ENCODE measurements around the gene RGS6. TPM values are rescaled to one million over a fixed set of nuclear protein-coding genes. Genes with fewer than 3 reads are reported as not detected.
A peak's percentile ranks its signal among the peaks of the same experiment; 100 is the strongest.
"Not testable (repeated sequence)": the region's sequence is repeated elsewhere in the genome, so short reads cannot be mapped to it uniquely, and the experiment has no call there.

Gene RGS6
- total RNA-seq, 1 experiment from 2014 or later, result not detected

DNA sequence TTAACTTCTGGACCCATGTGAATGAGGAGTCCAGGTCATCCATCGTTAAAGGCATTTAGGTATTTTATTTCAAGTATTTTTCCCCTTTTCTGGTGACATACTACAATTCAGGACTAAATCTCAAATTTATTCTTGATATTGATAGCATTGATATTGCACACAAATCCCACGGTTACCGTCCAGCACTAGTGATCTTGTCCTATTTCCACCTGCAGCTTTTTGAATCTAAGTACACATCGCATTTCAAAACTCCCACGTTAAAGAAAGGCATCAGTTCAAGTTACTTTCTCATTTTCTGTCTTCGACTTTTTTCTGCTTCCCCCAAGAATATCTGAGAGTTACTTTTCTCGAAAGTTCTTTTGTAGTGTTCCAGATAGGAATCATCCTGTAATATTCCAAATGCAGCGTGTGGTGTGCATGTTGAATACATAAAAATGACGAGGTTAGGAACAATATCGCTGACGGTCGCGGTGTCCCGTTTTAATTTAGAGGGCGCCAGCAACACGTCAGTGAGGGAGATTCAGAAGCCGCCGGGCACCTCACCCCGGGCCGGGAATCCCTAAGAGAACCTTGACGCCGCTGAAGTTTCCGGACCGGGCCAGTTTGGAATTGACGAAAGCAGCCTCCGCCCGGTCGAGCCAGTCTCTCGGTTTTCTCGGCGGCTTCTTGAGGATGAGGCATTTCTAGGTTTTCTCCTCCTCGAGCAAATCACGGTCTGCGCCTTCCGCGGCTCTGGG is 569 bp upstream of the RGS6 start:
- no peak overlapping the region for H3K27ac ChIP-seq (ENCODE audit: low read length)
- no peaks in the 10 kb centered on the region for H4K20me1 ChIP-seq (ENCODE audit: low read length)
- H2AFZ ChIP-seq (ENCODE audit: low read length), result peak overlapping the region; percentile 52; the same call in 1 of the 2 replicates
- peak; percentile 57 for ATAC-seq
- H3K9me2 ChIP-seq (replicated peaks; ENCODE audit: low read length), result no peaks in the 10 kb centered on the region
- H3K9ac ChIP-seq (ENCODE audit: low read length), result no peak overlapping the region
- POLR2A ChIA-PET (ENCODE audit: unreplicated experiment), result no interaction called here
- H3K79me2 ChIP-seq (ENCODE audit: low read length), result no peaks in the 10 kb centered on the region
- peak overlapping the region; percentile 76 for H3K4me2 ChIP-seq (ENCODE audit: low read length)
- intact Hi-C loops (cut with micrococcal nuclease), result loop anchor here (2.0 kb wide), 1 partner anchor 361 kb away; no protein-coding TSS in a partner anchor
- TF ChIP-seq, protein P1, sequence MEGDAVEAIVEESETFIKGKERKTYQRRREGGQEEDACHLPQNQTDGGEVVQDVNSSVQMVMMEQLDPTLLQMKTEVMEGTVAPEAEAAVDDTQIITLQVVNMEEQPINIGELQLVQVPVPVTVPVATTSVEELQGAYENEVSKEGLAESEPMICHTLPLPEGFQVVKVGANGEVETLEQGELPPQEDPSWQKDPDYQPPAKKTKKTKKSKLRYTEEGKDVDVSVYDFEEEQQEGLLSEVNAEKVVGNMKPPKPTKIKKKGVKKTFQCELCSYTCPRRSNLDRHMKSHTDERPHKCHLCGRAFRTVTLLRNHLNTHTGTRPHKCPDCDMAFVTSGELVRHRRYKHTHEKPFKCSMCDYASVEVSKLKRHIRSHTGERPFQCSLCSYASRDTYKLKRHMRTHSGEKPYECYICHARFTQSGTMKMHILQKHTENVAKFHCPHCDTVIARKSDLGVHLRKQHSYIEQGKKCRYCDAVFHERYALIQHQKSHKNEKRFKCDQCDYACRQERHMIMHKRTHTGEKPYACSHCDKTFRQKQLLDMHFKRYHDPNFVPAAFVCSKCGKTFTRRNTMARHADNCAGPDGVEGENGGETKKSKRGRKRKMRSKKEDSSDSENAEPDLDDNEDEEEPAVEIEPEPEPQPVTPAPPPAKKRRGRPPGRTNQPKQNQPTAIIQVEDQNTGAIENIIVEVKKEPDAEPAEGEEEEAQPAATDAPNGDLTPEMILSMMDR (conservative IDR thresholded peaks at IDR 0.05; ENCODE audit: low read depth, low read length), result 0 out of 2 replicates have a peak, but pooled peaks have one; percentile 28
- TF ChIP-seq EZH2phosphoT487 (IDR thresholded peaks at IDR 0.05; ENCODE audit: borderline replicate concordance, low read length), result no peak
- no peaks in the 10 kb centered on the region for H3F3A ChIP-seq (ENCODE audit: low read length, unreplicated experiment)
- no peak for DNase-seq
- H3K36me3 ChIP-seq (ENCODE audit: low read depth, low read length), result no peaks in the 10 kb centered on the region
- peak overlapping the region; percentile 25 for H3K4me3 ChIP-seq (ENCODE audit: low read length)
- no TSS peak for BruUV-seq (replicated peaks)
- H3K27me3 ChIP-seq (ENCODE audit: low read length), result peaks cover 74% of the 10 kb centered on the region
- H3K9me3 ChIP-seq (ENCODE audit: low read length), result no peaks in the 10 kb centered on the region
- H3K4me1 ChIP-seq (ENCODE audit: insufficient read depth, low read length), result peaks cover 5% of the 10 kb centered on the region; the same call in 1 of the 2 replicates
- CTCF ChIA-PET, result no interaction called here

- Histone ChIP-seq H3F3A (ENCODE audit: low read length, unreplicated experiment) (no peaks in the 10 kb centered on the region), H3K9ac (ENCODE audit: low read length) (no peak overlapping the region), H3K27ac (ENCODE audit: low read length) (no peak overlapping the region), H4K20me1 (ENCODE audit: low read length) (no peaks in the 10 kb centered on the region), H3K4me3 (ENCODE audit: low read length) (no peak overlapping the region), H3K36me3 (ENCODE audit: low read depth, low read length) (no peaks in the 10 kb centered on the region), H3K9me3 (ENCODE audit: low read length) (no peaks in the 10 kb centered on the region), H3K4me1 (ENCODE audit: insufficient read depth, low read length) (peaks cover 5% of the 10 kb centered on the region; the same call in 1 of the 2 replicates), H3K4me2 (ENCODE audit: low read length) (no peak overlapping the region), H3K9me2 (replicated peaks; ENCODE audit: low read length) (no peaks in the 10 kb centered on the region), H3K27me3 (ENCODE audit: low read length) (peaks cover 65% of the 10 kb centered on the region), H3K79me2 (ENCODE audit: low read length) (no peaks in the 10 kb centered on the region), H2AFZ (ENCODE audit: low read length) (no peak overlapping the region)
- intact Hi-C loops (cut with micrococcal nuclease), result loop anchor here (2.0 kb wide), 1 partner anchor 360 kb away; no protein-coding TSS in a partner anchor
- DNase-seq (no peak), ATAC-seq (no peak)
- POLR2A ChIA-PET (ENCODE audit: unreplicated experiment), result interaction anchor here (0.6 kb wide), 1 partner anchor 400 kb away, joined by 4 read pairs; no protein-coding TSS in a partner anchor
- no TSS peak for BruUV-seq (replicated peaks)
- CTCF ChIA-PET, result no interaction called here
- TF ChIP-seq, protein P1 (conservative IDR thresholded peaks at IDR 0.05; ENCODE audit: low read depth, low read length), result no peak
- TF ChIP-seq EZH2phosphoT487 (IDR thresholded peaks at IDR 0.05; ENCODE audit: borderline replicate concordance, low read length), result no peak
- TF ChIP-seq EZH2 (IDR thresholded peaks at IDR 0.05; ENCODE audit: low read length, unreplicated experiment), result peak; percentile 10
These were observed 865 bp downstream of the RGS6 start for GRCh38 chr14:71933001-71933587.

DNA sequence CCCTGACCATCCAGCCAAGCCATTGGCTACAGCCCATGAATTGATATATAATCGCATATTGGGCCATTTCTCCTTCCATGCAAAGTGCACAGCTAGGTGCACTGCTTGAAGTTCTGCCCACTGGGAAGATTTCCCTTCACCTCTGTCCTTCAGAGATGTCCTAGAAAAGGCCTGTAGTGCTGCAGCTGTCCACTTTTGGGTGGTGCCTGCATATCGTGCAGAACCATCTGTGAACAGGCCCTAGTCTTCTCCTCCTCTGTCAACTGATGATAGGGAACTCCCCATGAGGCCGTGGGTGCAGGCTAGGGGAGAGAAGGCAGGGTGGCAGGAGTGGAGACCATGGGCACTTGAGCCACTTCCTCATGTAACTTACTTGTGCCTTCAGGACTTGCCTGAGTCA is 6.0 kb downstream of the RGS6 start:
- H4K20me1 ChIP-seq (ENCODE audit: low read length); ATAC-seq; H3K9me3 ChIP-seq (ENCODE audit: low read length); POLR2A ChIA-PET (ENCODE audit: unreplicated experiment); BruUV-seq (replicated peaks); DNase-seq; H3K9me2 ChIP-seq (replicated peaks; ENCODE audit: low read length); intact Hi-C loops (cut with micrococcal nuclease); H3K4me3 ChIP-seq (ENCODE audit: low read length); H2AFZ ChIP-seq (ENCODE audit: low read length); H3K27ac ChIP-seq (ENCODE audit: low read length); H3K79me2 ChIP-seq (ENCODE audit: low read length); H3K4me2 ChIP-seq (ENCODE audit: low read length); H3K36me3 ChIP-seq (ENCODE audit: low read depth, low read length); H3K4me1 ChIP-seq (ENCODE audit: insufficient read depth, low read length); H3K9ac ChIP-seq (ENCODE audit: low read length); CTCF ChIA-PET; H3F3A ChIP-seq (ENCODE audit: low read length, unreplicated experiment): not testable (repeated sequence)
- H3K27me3 ChIP-seq (ENCODE audit: low read length), result peaks cover 25% of the 10 kb centered on the region

DNA sequence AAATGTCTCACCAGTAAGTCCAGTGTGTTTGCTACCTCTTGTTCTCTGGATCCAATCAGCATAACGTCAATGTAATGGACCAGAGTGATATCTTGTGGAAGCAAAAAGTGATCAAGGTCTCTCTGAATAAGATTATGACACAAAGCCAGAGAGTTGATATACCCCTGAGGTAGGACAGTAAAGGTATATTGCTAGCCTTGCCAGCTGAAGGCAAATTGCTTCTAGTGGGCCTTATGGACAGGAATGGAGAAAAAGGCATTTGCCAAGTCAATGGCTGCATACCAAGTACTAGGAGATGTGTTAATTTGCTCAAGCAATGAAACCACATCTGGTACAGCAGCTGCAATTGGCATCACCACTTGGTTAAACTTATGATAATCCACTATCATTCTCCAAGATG is 7.1 kb downstream of the RGS6 start:
- H3K4me3 ChIP-seq (ENCODE audit: low read length); H3K4me1 ChIP-seq (ENCODE audit: insufficient read depth, low read length); H2AFZ ChIP-seq (ENCODE audit: low read length); H3K27ac ChIP-seq (ENCODE audit: low read length); H3K79me2 ChIP-seq (ENCODE audit: low read length); H3K9me2 ChIP-seq (replicated peaks; ENCODE audit: low read length); H3K36me3 ChIP-seq (ENCODE audit: low read depth, low read length); BruUV-seq (replicated peaks); H3K9ac ChIP-seq (ENCODE audit: low read length); DNase-seq; ATAC-seq; CTCF ChIA-PET; intact Hi-C loops (cut with micrococcal nuclease); H3K4me2 ChIP-seq (ENCODE audit: low read length); H4K20me1 ChIP-seq (ENCODE audit: low read length); POLR2A ChIA-PET (ENCODE audit: unreplicated experiment); H3F3A ChIP-seq (ENCODE audit: low read length, unreplicated experiment); H3K9me3 ChIP-seq (ENCODE audit: low read length): not testable (repeated sequence)
- H3K27me3 ChIP-seq (ENCODE audit: low read length), result peaks cover 23% of the 10 kb centered on the region

GRCh38 chr14:71940500-71940899 is 8.3 kb downstream of the RGS6 start:
- H3K9me2 ChIP-seq (replicated peaks; ENCODE audit: low read length); CTCF ChIA-PET; H3K4me3 ChIP-seq (ENCODE audit: low read length); POLR2A ChIA-PET (ENCODE audit: unreplicated experiment); H3K9ac ChIP-seq (ENCODE audit: low read length); BruUV-seq (replicated peaks); intact Hi-C loops (cut with micrococcal nuclease); H3K36me3 ChIP-seq (ENCODE audit: low read depth, low read length); H2AFZ ChIP-seq (ENCODE audit: low read length); H3K4me1 ChIP-seq (ENCODE audit: insufficient read depth, low read length); H3K4me2 ChIP-seq (ENCODE audit: low read length); ATAC-seq; H3K9me3 ChIP-seq (ENCODE audit: low read length); H3K79me2 ChIP-seq (ENCODE audit: low read length); DNase-seq; H3F3A ChIP-seq (ENCODE audit: low read length, unreplicated experiment); H3K27ac ChIP-seq (ENCODE audit: low read length); H4K20me1 ChIP-seq (ENCODE audit: low read length): not testable (repeated sequence)
- peaks cover 26% of the 10 kb centered on the region for H3K27me3 ChIP-seq (ENCODE audit: low read length)
